ENCODE measurements around the gene TTLL11. TPM values are rescaled to one million over a fixed set of nuclear protein-coding genes. Genes with fewer than 3 reads are reported as not detected.

The TTLL11 gene
- total RNA-seq, 1 experiment from 2014 or later, result 7.1 TPM

GRCh38 chr9:121818841-121819427 is 274.2 kb downstream of the TTLL11 start:
- DNase-seq (ENCODE audit: low read depth), result no peak

- DNase-seq (ENCODE audit: low read depth), result no peak
These were observed 275.0 kb downstream of the TTLL11 start for GRCh38 chr9:121818016-121818661.

DNA sequence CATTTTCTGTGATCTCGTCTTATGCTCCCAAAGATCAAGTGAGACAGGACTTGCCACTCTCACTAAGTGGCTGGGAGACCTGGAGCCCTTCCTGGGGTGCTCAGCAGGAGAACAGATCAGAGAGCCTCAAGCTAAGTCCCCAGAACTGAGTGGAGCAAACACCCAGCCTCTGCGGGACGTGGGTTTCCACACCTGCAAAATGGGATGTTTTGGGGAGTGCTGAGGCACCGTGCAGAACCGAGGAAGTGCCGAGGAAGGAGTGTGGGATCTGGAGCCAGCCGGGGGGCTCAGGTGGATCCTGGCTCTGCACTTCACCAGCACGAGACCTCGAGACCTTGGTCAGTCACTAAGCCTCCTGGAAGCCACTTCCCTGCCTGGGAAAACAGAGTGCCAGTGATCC is 275.6 kb downstream of the TTLL11 start:
- no peak for DNase-seq (ENCODE audit: low read depth)

DNA sequence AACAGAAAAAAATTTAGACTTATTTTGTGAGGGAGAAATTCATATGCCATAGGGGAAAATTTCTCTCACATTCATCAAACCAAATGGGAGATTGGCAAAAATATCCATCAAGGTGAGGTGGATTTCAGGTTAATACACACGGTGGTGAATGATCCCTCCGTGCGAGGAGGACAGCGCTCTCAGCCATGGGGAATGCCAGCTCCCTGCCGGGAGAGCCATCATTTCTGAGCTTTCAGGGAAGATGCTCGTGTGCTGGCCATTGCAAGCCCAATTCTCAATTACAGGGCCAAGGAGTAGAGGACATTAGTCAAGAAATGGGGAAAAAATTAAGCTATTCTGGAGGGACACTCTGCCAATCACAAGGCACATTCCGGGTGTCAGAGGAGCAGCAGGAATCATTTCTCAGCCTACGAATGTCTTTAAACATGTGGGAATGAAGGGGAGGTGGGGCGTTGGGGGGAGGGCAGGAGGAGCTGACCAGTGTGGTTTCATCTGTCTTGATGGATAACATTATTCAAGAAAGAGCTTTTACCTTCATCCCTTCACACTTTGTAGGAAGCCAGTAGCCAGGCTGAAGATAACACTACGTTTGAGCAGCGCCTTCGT is 276.2 kb downstream of the TTLL11 start:
- no peak for DNase-seq (ENCODE audit: low read depth)

DNA sequence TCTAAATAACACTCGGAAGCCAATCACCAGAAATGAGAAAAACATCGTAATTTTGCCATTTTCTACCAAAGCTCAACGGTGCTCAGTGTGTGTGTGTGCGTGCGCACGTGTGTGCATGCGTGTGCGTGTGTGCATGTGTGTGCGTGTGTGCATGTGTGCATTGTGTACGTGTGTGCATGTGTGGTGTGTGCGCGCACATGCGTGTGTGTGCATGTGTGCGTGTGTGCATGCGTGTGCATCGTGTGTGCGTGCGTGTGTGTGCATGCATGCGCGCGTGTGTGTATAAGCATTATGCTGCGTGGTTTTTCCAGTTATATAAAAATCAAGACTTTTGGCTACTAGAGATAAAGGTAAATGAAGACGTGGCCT is 276.7 kb downstream of the TTLL11 start:
- DNase-seq (ENCODE audit: low read depth), result no peak

DNA sequence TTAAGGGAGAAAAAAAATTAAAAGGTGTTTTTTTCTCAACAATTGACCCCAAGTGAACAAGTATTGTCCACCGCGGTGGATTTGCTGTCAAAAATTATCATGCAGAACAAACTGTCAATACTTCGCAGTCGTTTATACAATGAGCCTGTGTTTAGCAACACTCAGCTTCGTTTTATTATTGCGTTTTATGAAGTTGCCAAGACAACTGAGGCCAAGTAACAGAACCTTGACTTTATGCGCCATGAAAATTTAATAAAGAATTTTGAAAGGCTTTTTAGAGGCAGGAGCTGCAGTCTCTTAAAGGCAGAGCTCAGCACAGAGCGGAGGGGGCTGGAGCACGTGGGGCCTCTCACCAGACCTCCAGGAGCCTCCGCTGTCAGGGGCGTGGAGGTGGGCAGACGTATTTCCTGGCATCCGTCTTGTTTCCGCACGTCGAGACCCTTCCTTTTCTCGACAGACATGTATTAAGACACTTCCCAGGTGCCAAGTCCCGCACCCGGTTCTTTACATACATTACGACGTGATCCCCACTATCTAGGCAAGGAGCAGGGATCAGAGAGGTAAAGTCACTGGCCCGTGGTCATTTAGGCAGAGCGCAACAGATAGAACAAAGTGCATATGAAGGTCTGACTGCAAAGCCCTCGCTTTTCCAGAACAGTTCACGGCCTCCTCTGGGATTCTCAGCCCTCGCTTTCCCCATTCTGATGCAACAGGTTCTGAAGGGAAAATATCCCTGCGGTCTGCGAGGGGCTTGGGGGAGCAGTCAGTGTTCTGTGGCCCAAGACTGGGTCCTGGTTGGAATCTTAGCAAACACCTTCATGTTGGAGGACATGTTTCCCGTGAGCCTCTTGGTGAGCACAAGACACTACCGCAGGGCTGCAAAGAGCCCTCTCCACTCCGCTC is 277.3 kb downstream of the TTLL11 start:
- no peak for DNase-seq (ENCODE audit: low read depth)

- DNase-seq (ENCODE audit: low read depth), result no peak
These were observed 278.0 kb downstream of the TTLL11 start for GRCh38 chr9:121815084-121815483.

- DNase-seq (ENCODE audit: low read depth), result no peak
These were observed 278.5 kb downstream of the TTLL11 start for GRCh38 chr9:121814594-121814993.

GRCh38 chr9:121813519-121814210 is 279.4 kb downstream of the TTLL11 start:
- DNase-seq (ENCODE audit: low read depth), result no peak

DNA sequence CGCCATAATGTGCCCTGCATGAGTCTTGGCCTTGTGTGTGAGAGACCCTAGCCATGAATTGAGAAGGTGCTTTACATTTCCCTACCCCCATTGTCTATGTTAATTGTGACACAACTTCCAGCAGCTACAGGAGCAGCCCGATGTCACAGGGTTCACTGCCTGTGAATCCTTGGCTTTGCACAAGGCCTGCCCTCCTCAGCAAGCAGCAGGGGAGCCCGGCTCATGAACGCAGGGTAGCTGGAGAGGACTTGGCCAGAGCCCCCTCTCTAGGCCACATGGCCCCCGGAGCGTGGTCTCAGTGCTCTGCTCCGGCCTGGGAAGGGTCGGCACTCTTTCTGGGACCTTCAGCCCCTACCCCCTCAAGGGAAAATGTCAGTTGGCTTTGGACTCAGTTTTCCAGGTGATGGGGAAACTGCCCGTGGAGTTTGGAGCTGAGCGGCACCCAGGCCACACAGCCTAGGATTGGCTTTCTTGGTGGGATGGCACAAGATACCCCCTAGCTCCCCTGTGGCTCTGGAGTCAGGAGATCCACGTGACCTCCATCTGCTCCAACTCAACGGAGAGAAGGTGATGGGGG is 280.9 kb downstream of the TTLL11 start:
- no peak for DNase-seq (ENCODE audit: low read depth)

DNA sequence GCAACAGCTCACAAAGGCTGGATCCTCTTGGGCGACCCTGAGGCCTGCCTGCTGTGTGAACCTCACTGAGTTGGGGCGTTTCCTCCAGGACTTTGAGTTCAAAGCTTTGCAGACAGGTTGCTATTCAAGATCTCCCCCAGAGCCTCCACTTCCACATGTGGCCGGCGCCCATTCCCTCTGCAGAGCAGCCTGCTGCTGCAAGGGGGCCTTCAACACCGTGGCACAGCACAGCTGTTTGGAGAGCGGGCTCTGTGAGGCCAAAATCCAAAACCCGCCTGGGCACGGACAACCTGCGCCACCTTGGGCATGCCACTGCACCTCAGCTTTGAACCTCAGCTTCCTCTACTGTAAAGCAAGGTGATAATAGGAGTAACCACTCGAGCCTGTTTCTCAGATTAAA is 281.4 kb downstream of the TTLL11 start:
- DNase-seq (ENCODE audit: low read depth), result no peak

DNA sequence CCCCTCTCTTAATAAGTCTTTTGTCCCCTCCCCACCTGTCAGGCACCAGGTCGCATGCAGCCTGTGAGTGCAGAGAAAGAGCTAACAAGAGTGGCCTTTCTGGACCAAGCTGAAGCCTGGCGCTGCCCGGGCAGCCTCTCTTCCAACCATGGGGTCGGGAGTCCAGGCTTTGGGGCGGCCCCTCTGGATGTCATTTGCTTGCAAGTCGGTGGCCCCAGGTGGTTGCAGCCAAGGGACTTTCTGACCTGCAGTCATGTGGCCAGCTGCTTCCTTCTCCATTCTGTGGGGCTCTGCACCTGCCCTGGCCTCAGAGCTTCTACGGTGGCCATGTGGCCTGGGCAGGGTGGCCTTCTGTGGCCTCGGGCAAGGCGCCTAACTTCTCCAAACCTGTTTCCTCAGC is 282.0 kb downstream of the TTLL11 start:
- no peak for DNase-seq (ENCODE audit: low read depth)

GRCh38 chr9:121810489-121810888 is 282.6 kb downstream of the TTLL11 start:
- DNase-seq (ENCODE audit: low read depth), result no peak

GRCh38 chr9:121809356-121810050 is 283.6 kb downstream of the TTLL11 start:
- DNase-seq (ENCODE audit: low read depth), result no peak

DNA sequence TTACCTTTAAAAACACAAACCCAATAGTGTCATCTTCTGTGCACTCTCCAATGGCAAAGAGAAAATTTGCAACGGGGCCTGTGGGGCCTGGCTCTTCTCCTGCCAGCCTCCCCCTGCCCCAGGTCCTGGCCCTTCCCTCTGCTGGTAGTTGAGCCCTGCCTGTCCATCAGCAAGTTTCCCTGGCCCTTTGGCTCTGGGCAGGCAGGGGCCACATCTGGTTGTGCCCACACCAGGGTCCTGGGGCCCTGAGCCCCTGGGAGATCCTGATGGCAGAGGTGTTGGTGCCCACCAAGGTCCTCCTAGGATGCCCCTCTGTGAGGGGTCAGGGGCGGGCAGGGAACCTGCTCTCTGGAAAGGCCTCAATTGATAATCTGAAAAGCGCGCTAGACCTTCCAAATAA is 284.3 kb downstream of the TTLL11 start:
- no peak for DNase-seq (ENCODE audit: low read depth)

- DNase-seq (ENCODE audit: low read depth), result no peak
These were observed 285.3 kb downstream of the TTLL11 start for GRCh38 chr9:121807823-121808278.

GRCh38 chr9:121807069-121807822 is 285.9 kb downstream of the TTLL11 start:
- DNase-seq (ENCODE audit: low read depth), result no peak

GRCh38 chr9:121802753-121803152 is 290.4 kb downstream of the TTLL11 start:
- no peak for DNase-seq (ENCODE audit: low read depth)

- no peak for DNase-seq (ENCODE audit: low read depth)
These were observed 291.5 kb downstream of the TTLL11 start for GRCh38 chr9:121801579-121801978.

DNA sequence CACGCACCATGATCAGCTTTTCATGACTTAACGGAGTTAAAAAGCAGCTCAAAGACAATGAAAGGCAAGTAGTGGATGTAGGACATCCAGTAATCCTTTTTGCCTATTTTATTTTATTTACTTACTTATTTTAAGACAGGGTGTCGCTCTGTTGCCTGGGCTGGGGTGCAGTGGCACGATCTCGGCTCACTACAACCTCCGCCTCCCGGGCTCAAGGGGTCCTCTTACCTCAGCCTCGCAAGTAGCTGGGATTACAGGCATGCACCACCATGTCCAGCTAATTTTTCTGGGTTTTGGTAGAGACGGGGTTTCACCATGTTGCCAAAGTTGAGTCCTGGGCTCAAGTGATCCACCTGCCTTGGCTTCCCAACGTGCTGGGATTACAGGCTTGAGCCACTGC is 292.7 kb downstream of the TTLL11 start:
- DNase-seq (ENCODE audit: low read depth), result no peak

All from HT1080 (cell line).